Stimulated activated CD4-positive, alpha-beta T cell treated with anti-CD3 and anti-CD28 coated beads, Interleukin-15, amount 100 ng/mL, for 48 hours (primary cell): Measurements from ENCODE around the gene TBC1D19.
"Not testable (repeated sequence)": the region's sequence is repeated elsewhere in the genome, so short reads cannot be mapped to it uniquely, and the experiment has no call there.

Experiments
- DNase-seq, 2 donors: peaks; one replicate each; pipeline ENCODE4 v3.0.0-alpha.2; 2020; ENCODE audit warnings: low read depth in 2 of 2

Gene TBC1D19

GRCh38 chr4:26682436-26682835 lies 98.6 kb downstream of the TBC1D19 start:
- no peak for DNase-seq

- no peak for DNase-seq
Measured at GRCh38 chr4:26685250-26685649, 101.4 kb downstream of the TBC1D19 start.

- no peak for DNase-seq
Measured at GRCh38 chr4:26687728-26688127, 103.8 kb downstream of the TBC1D19 start.

GRCh38 chr4:26690506-26690905 lies 106.6 kb downstream of the TBC1D19 start:
- DNase-seq = no peak

- no peak for DNase-seq
Measured at GRCh38 chr4:26692014-26692726, 108.3 kb downstream of the TBC1D19 start.

- not testable (repeated sequence) for DNase-seq
Measured at GRCh38 chr4:26694131-26694530, 110.2 kb downstream of the TBC1D19 start.

GRCh38 chr4:26700110-26700509 lies 116.2 kb downstream of the TBC1D19 start:
- DNase-seq = no peak

- no peak for DNase-seq
Measured at GRCh38 chr4:26701095-26701494, 117.2 kb downstream of the TBC1D19 start.

GRCh38 chr4:26701786-26702227 lies 117.9 kb downstream of the TBC1D19 start:
- DNase-seq = no peak

GRCh38 chr4:26707342-26707741 lies 123.5 kb downstream of the TBC1D19 start:
- no peak for DNase-seq

- no peak for DNase-seq
Measured at GRCh38 chr4:26709246-26709645, 125.4 kb downstream of the TBC1D19 start.

GRCh38 chr4:26713563-26714151 lies 129.8 kb downstream of the TBC1D19 start:
- no peak for DNase-seq

- no peak for DNase-seq
Measured at GRCh38 chr4:26715636-26716242, 131.9 kb downstream of the TBC1D19 start.

GRCh38 chr4:26717332-26717731 lies 133.4 kb downstream of the TBC1D19 start:
- no peak for DNase-seq

- no peak for DNase-seq
Measured at GRCh38 chr4:26719954-26720552, 136.2 kb downstream of the TBC1D19 start.

GRCh38 chr4:26721685-26722084 lies 137.8 kb downstream of the TBC1D19 start:
- no peak for DNase-seq

- no peak for DNase-seq
Measured at GRCh38 chr4:26723216-26723615, 139.3 kb downstream of the TBC1D19 start.

GRCh38 chr4:26724534-26724933 lies 140.7 kb downstream of the TBC1D19 start:
- DNase-seq = no peak

GRCh38 chr4:26726655-26727387 lies 142.9 kb downstream of the TBC1D19 start:
- no peak for DNase-seq

GRCh38 chr4:26727844-26728243 lies 144.0 kb downstream of the TBC1D19 start:
- no peak for DNase-seq

- no peak for DNase-seq
Measured at GRCh38 chr4:26729027-26729426, 145.1 kb downstream of the TBC1D19 start.

- no peak for DNase-seq
Measured at GRCh38 chr4:26729547-26729946, 145.7 kb downstream of the TBC1D19 start.
